Fibroblast of lung (primary cell): ENCODE measurements around the gene TXNRD2. TPM values are rescaled to one million over a fixed set of nuclear protein-coding genes. Genes with fewer than 3 reads are reported as not detected.

Experiments used
- DNase-seq, 2 donors: peaks; one replicate each; pipeline versions ENCODE4 v3.0.0 to v3.0.0-alpha.2; 2010; ENCODE audit warnings: low read depth in 2 of 2
- H2AFZ ChIP-seq: 2 replicates; pipeline ENCODE4 v1.5.1; 2012; ENCODE audit warnings: low read length, control low read depth, inconsistent platforms
- H3K27ac ChIP-seq: 2 replicates; pipeline ENCODE4 v1.5.1; 2011; ENCODE audit warnings: low read length, control low read depth; ENCODE audit not compliant: insufficient read depth
- H3K27me3 ChIP-seq: 2 replicates; pipeline ENCODE4 v1.5.1; 2011; ENCODE audit warnings: mild to moderate bottlenecking, low read length; ENCODE audit not compliant: control insufficient read depth, insufficient read depth
- H3K36me3 ChIP-seq: 2 replicates; pipeline ENCODE4 v1.5.1; 2011; ENCODE audit warnings: low read length; ENCODE audit not compliant: control insufficient read depth, insufficient read depth
- H3K4me1 ChIP-seq: 2 replicates; pipeline ENCODE4 v1.5.1; 2011; ENCODE audit warnings: low read length; ENCODE audit not compliant: control insufficient read depth, insufficient read depth; ENCODE audit errors: extremely low read depth
- H3K4me2 ChIP-seq: 2 replicates; pipeline ENCODE4 v1.5.1; 2011; ENCODE audit warnings: low read length, control low read depth; ENCODE audit not compliant: insufficient read depth; ENCODE audit errors: extremely low read depth
- H3K4me3 ChIP-seq, 4 experiments: fragments of 200-600 bp in 1 of 4; sonication (generic) in 1 of 4; replicated peaks in 1 of 4; 2 replicates each; pipeline ENCODE4 v1.5.1; 2011 to 2016; ENCODE audit warnings: low read length in 4 of 4, low read depth in 3 of 4, mild to moderate bottlenecking in 3 of 4, control low read depth in 2 of 4, inconsistent platforms in 1 of 4, mixed read lengths in 1 of 4; ENCODE audit not compliant: insufficient read depth in 1 of 4; ENCODE audit errors: control extremely low read depth in 1 of 4
- H3K79me2 ChIP-seq: 2 replicates; pipeline ENCODE4 v1.5.1; 2012; ENCODE audit warnings: mild to moderate bottlenecking, low read length, inconsistent platforms; ENCODE audit not compliant: control insufficient read depth, insufficient read depth
- H3K9ac ChIP-seq: 2 replicates; pipeline ENCODE4 v1.5.1; 2011; ENCODE audit warnings: mild to moderate bottlenecking, low read length, control low read depth; ENCODE audit not compliant: insufficient read depth
- H3K9me3 ChIP-seq: 2 replicates; pipeline ENCODE4 v1.5.1; 2012; ENCODE audit warnings: low read depth, low read length; ENCODE audit not compliant: control insufficient read depth, insufficient read depth
- H4K20me1 ChIP-seq: 2 replicates; pipeline ENCODE4 v1.5.1; 2011; ENCODE audit warnings: low read length; ENCODE audit not compliant: control insufficient read depth, insufficient read depth; ENCODE audit errors: extremely low read depth
- CTCF ChIP-seq, 2 donors: IDR thresholded peaks in 1 of 2; conservative IDR thresholded peaks in 1 of 2; 1 replicate in 1 of 2; 2 replicates in 1 of 2; pipeline ENCODE4 v1.5.1; 2011 to 2012; ENCODE audit warnings: low read length in 2 of 2, control low read depth in 1 of 2, inconsistent platforms in 1 of 2, low read depth in 1 of 2, mild to moderate bottlenecking in 1 of 2
- EZH2 ChIP-seq: IDR thresholded peaks from 2 replicates; pipeline ENCODE4 v1.5.1; 2012; ENCODE audit warnings: low read length, control low read depth, mild to moderate bottlenecking; ENCODE audit errors: missing control alignments
- polyA plus RNA-seq, 2 donors: library from polyadenylated mRNA; depleted of rRNA in 1 of 2; stranded (reverse) in 1 of 2; unstranded in 1 of 2; fragments of >200 nt; gene quantifications; 2 replicates each; pipeline ENCODE4 v1.2.1, GENCODE V29; 2011 to 2012; ENCODE audit warnings: missing spikeins in 1 of 2
- total RNA-seq: library from RNA; depleted of rRNA; stranded (reverse); fragments of >200 nt; gene quantifications from 2 replicates; pipeline ENCODE4 v1.2.1, GENCODE V29; 2014

The TXNRD2 gene
- total and polyA plus RNA-seq, 2 donors (not counting 1 experiment from before 2014, with no cell fraction given), result 13.2 to 30.7 TPM

- H3K4me1 ChIP-seq, result peaks cover 6% of the 10 kb centered on the region
- H2AFZ ChIP-seq, result no peak overlapping the region
- no peak for DNase-seq
- TF ChIP-seq CTCF (conservative IDR thresholded peaks at IDR 0.05 in 1 of 2, IDR thresholded peaks at IDR 0.05 in 1 of 2; ENCODE audit: low read depth in 1 of 2, low read length in 2 of 2) (no peak), EZH2 (no peak)
- H3K9me3 ChIP-seq, result no peaks in the 10 kb centered on the region
- no peak overlapping the region for H3K9ac ChIP-seq
- H3K4me3 ChIP-seq, result no peak overlapping the region
- H3K27ac ChIP-seq, result no peak overlapping the region
- no peaks in the 10 kb centered on the region for H4K20me1 ChIP-seq
- peaks cover 12% of the 10 kb centered on the region for H3K36me3 ChIP-seq
- H3K79me2 ChIP-seq, result peaks cover 47% of the 10 kb centered on the region
- no peaks in the 10 kb centered on the region for H3K27me3 ChIP-seq
- H3K4me2 ChIP-seq, result no peak overlapping the region
These were observed 90.1 kb downstream of the TXNRD2 start for GRCh38 chr22:19851291-19852176.

- no peak overlapping the region for H3K4me2 ChIP-seq
- peaks cover 47% of the 10 kb centered on the region for H3K79me2 ChIP-seq
- peaks cover 12% of the 10 kb centered on the region for H3K36me3 ChIP-seq
- TF ChIP-seq CTCF (conservative IDR thresholded peaks at IDR 0.05 in 1 of 2, IDR thresholded peaks at IDR 0.05 in 1 of 2; ENCODE audit: low read depth in 1 of 2, low read length in 2 of 2) (no peak), EZH2 (no peak)
- H3K9ac ChIP-seq, result no peak overlapping the region
- DNase-seq, result no peak
- H3K4me1 ChIP-seq, result peaks cover 6% of the 10 kb centered on the region
- no peak overlapping the region for H3K4me3 ChIP-seq
- no peaks in the 10 kb centered on the region for H3K9me3 ChIP-seq
- no peak overlapping the region for H2AFZ ChIP-seq
- H3K27me3 ChIP-seq, result no peaks in the 10 kb centered on the region
- no peaks in the 10 kb centered on the region for H4K20me1 ChIP-seq
- H3K27ac ChIP-seq, result no peak overlapping the region
These were observed 90.9 kb downstream of the TXNRD2 start for GRCh38 chr22:19850763-19851109.

- H3K4me1 ChIP-seq, result peaks cover 4% of the 10 kb centered on the region
- no peak overlapping the region for H3K27ac ChIP-seq
- no peak overlapping the region for H3K4me2 ChIP-seq
- peaks cover 41% of the 10 kb centered on the region for H3K79me2 ChIP-seq
- no peak for DNase-seq
- H3K27me3 ChIP-seq, result no peaks in the 10 kb centered on the region
- no peaks in the 10 kb centered on the region for H3K9me3 ChIP-seq
- H3K4me3 ChIP-seq, result no peak overlapping the region
- TF ChIP-seq CTCF (conservative IDR thresholded peaks at IDR 0.05 in 1 of 2, IDR thresholded peaks at IDR 0.05 in 1 of 2; ENCODE audit: low read depth in 1 of 2, low read length in 2 of 2) (no peak), EZH2 (no peak)
- no peak overlapping the region for H3K9ac ChIP-seq
- no peaks in the 10 kb centered on the region for H4K20me1 ChIP-seq
- H2AFZ ChIP-seq, result no peak overlapping the region
- peaks cover 12% of the 10 kb centered on the region for H3K36me3 ChIP-seq
These were observed 91.5 kb downstream of the TXNRD2 start for GRCh38 chr22:19849835-19850762.
